HUES64 (cell line): Measurements from ENCODE around the gene BMP5.

ENCODE experiments used
- H3K27ac ChIP-seq: 2 replicates; pipeline ENCODE4 v1.7.0; 2013; ENCODE audit warnings: low read depth, low read length, inconsistent platforms
- H3K27me3 ChIP-seq: 2 replicates; pipeline ENCODE4 v1.6.1; 2013; ENCODE audit warnings: mild to moderate bottlenecking, low read length; ENCODE audit not compliant: insufficient read depth
- H3K36me3 ChIP-seq: 2 replicates; pipeline ENCODE4 v1.6.1; 2013; ENCODE audit warnings: mild to moderate bottlenecking, low read length; ENCODE audit not compliant: insufficient read depth
- H3K4me1 ChIP-seq: 2 replicates; pipeline ENCODE4 v1.6.1; 2013; ENCODE audit warnings: mild to moderate bottlenecking, low read length, moderate library complexity; ENCODE audit not compliant: insufficient read depth
- H3K4me3 ChIP-seq: 2 replicates; pipeline ENCODE4 v1.5.1; 2013; ENCODE audit warnings: mild to moderate bottlenecking, low read length, moderate library complexity
- H3K9ac ChIP-seq: 2 replicates; pipeline ENCODE4 v1.6.1; 2013; ENCODE audit warnings: mild to moderate bottlenecking, low read depth, low read length
- H3K9me3 ChIP-seq: 2 replicates; pipeline ENCODE4 v1.6.1; 2013; ENCODE audit warnings: low read depth, low read length; ENCODE audit not compliant: insufficient read depth
- WGBS: fragments of 150-250, 120-280 bp; methylation state at CpG from one replicate; pipeline ENCODE4 v1.1.7; 2013; ENCODE audit warnings: missing lambda C conversion rate; 5-methylcytosine and 5-hydroxymethylcytosine counted together

Gene BMP5

DNA sequence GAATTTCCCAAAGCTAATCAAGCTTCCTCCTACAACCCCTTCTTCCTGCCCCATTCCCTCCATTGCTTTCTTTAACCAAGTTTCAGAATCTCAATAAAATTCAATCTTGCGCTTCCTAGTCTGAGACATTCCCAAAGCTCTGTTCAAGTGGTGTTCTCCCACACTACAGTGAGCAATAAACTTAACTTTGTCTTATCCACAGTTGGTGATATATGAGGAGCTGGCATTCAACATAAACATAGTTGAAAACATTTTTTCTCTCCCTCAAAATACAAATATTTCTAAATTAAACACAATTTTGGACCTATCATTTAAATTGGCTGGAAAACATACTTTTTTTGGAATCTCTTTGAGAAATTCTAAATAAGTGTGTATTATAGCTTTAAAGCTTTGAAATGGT lies 166.7 kb downstream of the BMP5 start:
- Histone ChIP-seq H3K4me3 (no peak overlapping the region), H3K27me3 (no peaks in the 10 kb centered on the region), H3K9me3 (peaks cover 17% of the 10 kb centered on the region), H3K4me1 (0 out of 2 replicates have a peak, but pooled peaks cover 8% of the 10 kb centered on the region), H3K36me3 (no peaks in the 10 kb centered on the region), H3K9ac (no peak overlapping the region), H3K27ac (no peak overlapping the region)
- WGBS = 95% methylated on average over 1 of the region's 1 CpG

DNA sequence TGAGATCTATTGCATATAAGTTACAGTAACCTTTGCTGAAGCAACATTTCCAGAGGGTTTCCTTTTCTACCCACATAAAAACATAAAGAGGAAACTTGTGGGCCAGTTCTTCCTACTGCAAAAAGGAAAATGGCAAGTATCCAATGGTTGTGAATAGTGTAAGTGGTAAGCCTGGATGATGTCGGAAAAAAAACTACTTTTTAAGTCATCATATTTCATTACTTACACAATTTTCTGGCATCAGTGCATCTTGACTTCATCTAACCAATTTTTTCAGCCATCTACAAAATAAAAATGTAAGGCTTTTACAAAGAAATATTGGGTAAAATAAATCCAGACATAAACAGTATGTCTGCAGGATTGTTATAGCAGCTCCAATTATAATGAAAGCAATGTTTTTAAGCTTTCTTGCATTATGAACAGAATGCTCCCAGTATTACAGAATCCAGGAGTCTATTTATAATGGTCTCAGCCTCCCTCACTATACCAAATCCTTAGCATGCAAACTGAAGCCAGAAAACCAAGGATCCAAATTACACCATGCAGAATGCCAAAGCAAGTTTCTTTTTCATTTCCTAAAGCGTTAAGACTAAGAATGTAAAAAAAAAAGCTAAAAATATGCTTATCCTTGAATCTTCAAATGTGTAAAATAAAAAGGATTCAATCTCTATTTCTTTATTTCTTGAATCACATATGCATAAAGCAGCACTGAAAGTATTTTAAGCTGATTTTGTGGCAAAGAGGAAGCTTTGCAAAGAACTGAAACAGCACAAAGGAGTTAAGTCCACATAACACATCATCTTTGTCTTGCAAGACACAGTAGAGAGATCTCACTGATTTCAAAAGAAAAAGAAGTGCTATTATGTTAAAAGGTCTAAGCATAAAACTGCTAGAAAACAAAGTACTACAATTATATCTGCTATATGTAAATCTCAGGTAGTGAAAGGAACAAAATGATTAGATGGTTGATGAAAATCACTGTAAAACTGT lies 169.6 kb downstream of the BMP5 start:
- no CpG with 5 or more reads among the region's 2 CpGs for WGBS
- H3K27me3 ChIP-seq = no peaks in the 10 kb centered on the region
- 0 out of 2 replicates have a peak, but pooled peaks cover 8% of the 10 kb centered on the region for H3K4me1 ChIP-seq
- H3K9ac ChIP-seq = no peak overlapping the region
- no peaks in the 10 kb centered on the region for H3K36me3 ChIP-seq
- no peak overlapping the region for H3K27ac ChIP-seq
- H3K9me3 ChIP-seq = peaks cover 20% of the 10 kb centered on the region
- H3K4me3 ChIP-seq = no peak overlapping the region

DNA sequence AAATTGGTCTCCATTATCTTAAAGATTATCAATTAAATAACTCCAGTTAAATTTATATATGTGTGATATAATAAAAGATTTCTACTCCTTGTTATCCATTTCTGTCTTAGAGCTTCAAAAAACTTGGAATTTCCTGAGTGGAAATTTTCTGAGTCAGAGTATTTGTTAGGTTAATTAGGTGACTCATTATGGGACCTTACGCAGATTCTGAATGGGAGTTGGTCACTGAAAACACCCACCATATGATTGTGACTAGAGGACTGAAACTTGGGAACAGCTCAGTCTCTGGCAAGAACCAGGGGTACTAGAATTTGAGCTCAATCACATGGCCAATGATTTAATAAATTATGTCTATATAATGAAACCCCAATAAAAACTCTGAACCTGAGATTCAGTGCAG lies 171.0 kb downstream of the BMP5 start:
- WGBS = 94% methylated on average over 1 of the region's 1 CpG
- Histone ChIP-seq H3K4me3 (no peak overlapping the region), H3K36me3 (no peaks in the 10 kb centered on the region), H3K9me3 (peaks cover 20% of the 10 kb centered on the region), H3K27ac (no peak overlapping the region), H3K9ac (no peak overlapping the region), H3K4me1 (0 out of 2 replicates have a peak, but pooled peaks cover 8% of the 10 kb centered on the region), H3K27me3 (no peaks in the 10 kb centered on the region)
